GM19023 (cell line): Measurements from ENCODE around the gene PILRA.
"Not testable (repeated sequence)": the region's sequence is repeated elsewhere in the genome, so short reads cannot be mapped to it uniquely, and the experiment has no call there.

Experiments used
- ATAC-seq: cut with Tn5 transposase; IDR thresholded peaks from one replicate; pipeline ENCODE4 v1.9.1; 2021; ENCODE audit warnings: mild to moderate bottlenecking, moderate library complexity; ENCODE audit not compliant: unreplicated experiment

The PILRA gene

DNA sequence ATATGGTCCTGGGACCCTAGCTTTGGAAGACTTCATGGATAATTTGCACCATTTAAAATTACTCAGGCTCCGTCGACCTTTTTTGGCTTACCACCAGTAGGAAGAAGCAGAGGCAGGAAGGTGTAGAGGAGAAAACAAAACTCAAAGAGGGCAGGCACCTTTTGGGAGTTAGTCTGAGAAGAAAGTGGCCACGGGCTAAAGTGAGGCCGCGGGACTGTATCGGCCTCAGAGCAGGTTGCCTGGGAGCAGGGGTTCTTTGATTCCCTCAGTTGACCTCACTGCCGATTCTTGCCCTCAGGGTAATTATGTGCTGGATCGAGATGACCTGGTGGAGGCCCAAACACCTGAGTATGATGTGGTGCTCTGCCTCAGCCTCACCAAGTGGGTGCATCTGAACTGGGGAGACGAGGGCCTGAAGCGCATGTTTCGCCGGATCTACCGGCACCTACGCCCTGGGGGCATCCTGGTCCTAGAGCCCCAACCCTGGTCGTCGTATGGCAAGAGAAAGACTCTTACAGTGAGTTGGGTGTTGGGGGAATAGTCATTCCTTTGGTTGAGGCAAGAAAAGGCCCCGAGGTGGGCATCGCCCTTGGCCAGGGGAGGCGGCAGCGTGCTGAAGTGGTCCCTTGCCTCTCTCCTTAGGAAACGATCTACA lies 59.5 kb downstream of the PILRA start:
- ATAC-seq: no peak

- ATAC-seq: no peak
Observed at GRCh38 chr7:100433276-100433591, 59.9 kb downstream of the PILRA start.

DNA sequence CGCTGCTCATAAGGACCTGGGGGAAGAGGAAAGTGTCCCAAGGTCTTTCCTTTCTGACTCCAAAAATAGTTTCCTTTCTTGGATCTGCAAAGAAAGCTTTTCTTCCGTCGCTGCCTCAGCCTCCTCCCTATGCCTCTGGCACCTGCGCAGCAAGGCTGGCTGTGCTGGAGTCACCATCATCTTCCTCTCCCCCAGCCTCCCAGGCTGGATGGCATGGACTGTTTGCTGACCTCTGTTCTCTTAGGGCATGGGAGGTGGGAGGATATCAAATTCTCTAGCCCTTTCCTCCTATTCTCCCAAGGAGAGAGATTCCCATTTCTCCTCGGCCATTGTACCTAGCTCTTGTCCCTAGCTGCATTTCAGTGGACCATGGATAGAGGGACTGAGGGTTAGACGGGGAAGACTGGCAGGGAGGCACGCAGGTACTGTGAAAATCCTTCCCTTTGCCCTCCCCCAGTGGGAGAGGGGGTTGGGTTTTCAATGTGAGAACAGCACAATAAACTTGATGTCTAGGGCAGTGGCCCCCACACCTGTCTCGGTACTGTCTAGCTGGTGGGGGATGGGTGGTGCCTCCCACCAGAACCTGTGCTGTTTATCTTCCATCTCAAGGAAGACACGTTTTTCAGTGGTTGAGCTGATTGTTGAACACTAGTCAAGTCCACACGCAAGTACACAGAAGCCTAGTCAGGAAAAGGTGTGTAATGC lies 60.5 kb downstream of the PILRA start:
- no peak for ATAC-seq

- ATAC-seq: no peak
Observed at GRCh38 chr7:100434297-100435144, 61.2 kb downstream of the PILRA start.

- ATAC-seq: peak; percentile 15
Observed at GRCh38 chr7:100435401-100436304, 62.4 kb downstream of the PILRA start.

GRCh38 chr7:100437150-100438100 lies 64.1 kb downstream of the PILRA start:
- ATAC-seq: no peak

DNA sequence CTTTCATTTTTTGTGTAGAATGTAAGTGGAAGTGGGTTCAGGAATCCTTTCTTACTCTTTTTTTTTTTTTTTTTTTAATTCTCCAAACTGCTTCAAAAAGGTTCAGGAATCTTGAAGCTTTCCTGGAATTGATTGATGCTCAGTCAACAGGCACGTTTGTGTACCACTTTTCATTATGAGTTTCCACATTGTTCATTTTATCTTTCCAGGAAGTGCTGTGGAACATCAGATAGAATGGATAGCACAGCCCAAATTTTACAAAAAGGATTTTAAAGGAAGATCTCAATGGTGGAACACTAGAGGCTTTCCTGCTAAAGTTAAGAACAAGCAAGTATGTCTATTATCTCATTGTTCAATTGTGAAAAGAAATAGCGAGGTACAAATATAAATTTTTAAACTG lies 64.9 kb downstream of the PILRA start:
- no peak for ATAC-seq

GRCh38 chr7:100438731-100439130 lies 65.4 kb downstream of the PILRA start:
- ATAC-seq: not testable (repeated sequence)

DNA sequence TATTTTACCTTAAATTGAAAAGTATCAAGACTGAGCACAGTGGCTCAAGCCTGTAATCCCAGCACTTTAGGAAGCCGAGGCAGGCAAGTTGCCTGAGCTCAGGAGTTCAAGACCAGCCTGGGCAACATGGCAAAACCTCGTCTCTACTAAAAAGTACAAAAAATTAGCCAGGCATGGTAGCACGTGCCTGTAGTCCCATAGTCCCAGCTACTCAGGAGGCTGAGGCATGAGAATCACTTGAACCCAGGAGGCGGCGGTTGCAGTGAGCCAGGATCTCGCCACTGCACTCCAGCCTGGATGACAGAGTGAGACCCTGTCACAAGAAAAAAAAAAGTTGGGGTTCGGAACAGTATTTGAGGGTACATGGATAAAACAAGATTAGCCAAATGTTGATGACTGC lies 66.0 kb downstream of the PILRA start:
- ATAC-seq: not testable (repeated sequence)

DNA sequence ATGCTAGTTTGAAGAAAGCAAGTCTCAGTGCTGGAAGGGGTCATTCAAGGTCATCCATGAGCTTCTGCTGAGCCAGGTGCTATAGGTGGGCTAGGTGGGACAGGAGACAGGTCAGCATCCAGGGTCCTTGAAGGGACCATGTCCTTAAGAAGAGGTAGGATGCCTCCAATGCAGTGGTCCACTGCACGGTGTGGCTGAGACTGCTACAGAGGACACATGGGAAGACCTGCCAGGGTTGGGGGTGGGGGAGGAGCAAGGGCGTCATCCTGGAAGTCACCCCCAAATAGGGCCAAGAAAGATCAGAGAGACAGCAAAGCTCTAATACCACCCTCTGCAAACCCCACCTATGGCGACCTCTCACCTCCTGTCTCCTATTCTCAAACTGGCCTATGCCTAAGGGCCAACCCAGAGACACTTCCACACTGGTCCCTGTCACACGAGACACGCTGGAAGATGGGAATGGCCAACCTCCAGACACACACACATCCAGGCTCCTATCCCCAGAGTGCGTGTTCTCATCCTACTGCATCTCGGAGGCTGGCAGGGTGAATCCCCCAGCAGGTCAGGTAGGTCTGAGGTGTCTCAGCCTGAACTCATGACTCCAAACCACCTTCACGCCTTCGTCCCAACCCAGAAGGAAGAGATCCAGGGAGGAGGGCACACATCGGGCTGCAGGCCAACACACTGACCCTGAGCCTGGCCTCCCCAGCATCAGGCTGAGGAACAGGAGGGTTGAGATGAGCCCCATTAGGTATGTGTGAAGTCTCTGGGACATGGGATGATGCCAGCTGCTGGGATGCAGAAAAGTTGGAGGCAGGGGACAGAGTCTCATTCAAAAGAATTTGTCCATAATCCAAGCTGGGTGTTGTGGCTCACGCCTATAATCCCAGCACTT lies 68.6 kb downstream of the PILRA start:
- ATAC-seq: no peak

DNA sequence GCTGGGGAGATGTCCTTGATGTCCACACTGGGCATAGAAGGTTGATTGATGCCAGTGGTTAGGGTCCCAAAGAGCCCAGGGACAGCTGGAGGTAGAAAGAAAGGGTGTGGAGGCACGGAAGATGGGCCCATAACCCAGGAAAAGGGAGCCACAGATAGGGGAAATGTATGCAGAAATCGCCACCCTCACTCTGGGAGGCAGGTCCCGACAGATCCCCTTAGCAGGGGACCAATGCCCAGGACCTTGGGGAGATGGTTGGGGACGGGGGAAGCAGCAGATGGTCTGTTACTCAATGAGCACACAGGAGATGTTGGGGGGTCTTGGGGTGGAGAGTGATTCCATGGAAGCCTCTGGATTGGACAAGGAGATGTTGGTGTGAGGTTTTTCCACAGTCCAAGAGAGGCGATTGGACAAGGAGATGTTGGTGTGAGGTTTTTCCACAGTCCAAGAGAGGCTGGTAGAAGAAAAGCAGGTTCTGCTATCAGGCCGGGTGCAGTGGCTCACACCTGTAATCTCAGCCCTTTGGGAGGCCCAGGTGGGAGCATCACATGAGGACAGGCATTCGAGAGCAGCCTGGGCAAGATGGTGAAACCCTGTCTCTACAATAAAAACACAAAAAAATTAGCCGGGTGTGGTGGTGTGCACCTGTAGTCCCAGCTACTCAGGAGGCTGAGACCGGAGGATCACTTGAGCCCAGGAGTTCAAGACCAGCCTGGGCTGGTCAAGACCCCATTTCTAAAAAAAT lies 70.0 kb downstream of the PILRA start:
- ATAC-seq: no peak

- no peak for ATAC-seq
Observed at GRCh38 chr7:100444311-100445278, 71.3 kb downstream of the PILRA start.

- no peak for ATAC-seq
Observed at GRCh38 chr7:100446040-100446439, 72.8 kb downstream of the PILRA start.

GRCh38 chr7:100447363-100447762 lies 74.1 kb downstream of the PILRA start:
- not testable (repeated sequence) for ATAC-seq

GRCh38 chr7:100449190-100449795 lies 76.0 kb downstream of the PILRA start:
- ATAC-seq: no peak
